ENCODE results near the gene SLC6A20.

Gene SLC6A20

DNA sequence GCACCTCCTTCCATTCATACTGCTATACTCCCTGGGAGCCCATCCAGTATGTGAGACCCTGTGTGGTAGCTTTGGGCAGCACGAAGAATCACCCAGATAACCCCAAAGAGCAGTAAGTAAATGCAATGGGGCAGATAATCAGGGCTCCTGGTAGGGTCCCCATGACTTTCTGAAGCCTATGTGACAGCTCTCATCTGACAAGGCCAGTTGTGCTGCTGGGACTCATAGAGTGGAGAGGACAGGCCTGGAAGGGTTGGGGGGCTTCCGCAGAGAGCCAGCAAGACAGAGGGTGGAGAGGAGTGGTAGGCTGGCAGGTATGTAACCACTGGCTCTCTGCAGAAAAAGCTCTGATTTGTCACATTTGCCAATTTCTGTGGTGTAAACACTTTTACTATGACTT lies 3.2 kb upstream of the SLC6A20 start:
- DNase-seq, result no peak

DNA sequence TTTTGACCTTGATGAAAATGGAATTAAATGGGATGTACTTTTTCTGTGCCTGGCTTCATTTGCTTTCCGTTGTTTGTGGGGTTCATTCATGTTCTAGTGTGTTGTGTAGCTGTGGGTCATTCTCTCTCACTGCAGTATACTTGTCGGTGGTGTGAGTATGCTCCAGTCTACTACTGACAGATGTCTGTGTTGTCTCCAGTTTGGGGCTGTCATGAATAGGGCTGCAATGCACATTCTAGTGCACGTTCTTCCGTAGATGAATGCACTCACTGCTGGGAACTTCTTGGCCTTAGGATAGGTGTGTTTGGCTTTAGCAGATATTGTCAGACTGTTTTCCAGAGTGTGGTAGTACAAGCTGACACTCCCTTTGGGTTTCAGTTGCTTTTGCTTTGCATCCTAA lies 1.7 kb upstream of the SLC6A20 start:
- DNase-seq, result no peak

DNA sequence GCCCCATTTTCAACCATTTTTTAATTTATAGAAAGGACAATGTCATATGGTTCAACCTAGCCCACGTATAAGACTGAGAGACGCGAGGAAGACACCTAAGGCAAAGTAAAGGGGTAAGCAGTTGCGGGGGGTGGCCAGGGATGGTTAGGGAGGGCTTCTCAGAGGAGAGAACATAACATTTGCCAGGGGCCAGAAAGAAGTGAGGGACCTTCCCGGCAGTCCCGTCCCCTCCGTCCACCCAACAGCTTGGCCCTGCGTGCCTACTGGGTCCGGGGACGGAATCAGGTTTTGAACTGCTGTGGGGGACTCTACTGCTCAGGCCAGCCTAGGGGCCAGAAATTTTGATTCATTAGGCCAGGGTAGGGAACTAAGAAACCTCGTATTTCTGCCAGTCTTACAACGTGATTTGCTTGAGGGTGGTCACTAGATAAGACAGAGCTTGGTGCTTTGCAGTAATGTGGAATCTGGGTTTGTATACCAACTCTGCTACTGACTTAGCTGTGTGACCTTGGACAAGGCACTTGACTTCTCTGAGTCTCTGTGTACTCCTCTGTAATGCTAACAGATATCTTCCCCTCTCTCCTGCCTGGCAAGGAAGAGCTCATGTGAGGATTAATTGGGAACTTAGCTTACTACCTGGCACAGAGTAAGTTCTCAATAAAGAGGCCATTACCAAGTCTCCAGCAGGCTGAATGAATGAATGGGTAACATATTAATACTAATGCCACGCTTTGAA lies 734 bp upstream of the SLC6A20 start:
- no peak for DNase-seq

DNA sequence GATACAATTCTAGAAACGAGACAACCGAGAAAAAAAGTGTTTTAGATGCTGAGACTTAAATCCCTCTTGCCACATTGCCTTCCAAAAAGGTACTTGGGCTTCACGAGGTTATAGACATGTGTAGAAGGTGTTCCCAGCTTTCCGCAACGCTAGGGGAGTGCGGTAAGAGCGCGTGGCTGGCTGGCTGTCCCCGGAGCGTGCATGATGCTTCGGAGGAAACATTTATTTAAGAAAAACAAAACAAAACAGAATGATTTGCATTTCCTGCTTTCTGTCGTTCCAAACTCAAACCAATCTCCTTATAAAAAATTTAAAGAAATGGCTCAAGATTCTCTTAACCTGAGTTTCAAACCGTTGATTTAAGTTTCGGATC lies 841 bp downstream of the SLC6A20 start:
- DNase-seq, result no peak

DNA sequence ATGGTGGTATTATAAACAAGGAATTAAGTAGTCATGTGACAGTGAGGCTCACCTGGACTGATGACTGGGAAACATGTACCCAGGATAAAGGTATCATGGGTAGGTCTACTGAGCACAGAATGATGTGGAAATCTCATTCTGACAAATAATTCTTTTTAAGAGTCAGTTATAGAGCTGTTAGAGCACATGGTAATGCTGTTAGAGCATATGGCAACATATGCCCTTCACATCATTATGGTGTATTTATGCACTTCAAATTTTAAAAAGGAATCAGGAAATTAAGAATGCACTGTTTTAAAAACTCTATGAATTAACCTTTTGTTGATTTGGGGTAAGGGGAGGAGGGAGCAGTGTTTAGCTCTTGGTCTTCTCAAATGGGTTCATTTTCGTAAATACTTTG lies 1.7 kb downstream of the SLC6A20 start:
- no peak for DNase-seq

DNA sequence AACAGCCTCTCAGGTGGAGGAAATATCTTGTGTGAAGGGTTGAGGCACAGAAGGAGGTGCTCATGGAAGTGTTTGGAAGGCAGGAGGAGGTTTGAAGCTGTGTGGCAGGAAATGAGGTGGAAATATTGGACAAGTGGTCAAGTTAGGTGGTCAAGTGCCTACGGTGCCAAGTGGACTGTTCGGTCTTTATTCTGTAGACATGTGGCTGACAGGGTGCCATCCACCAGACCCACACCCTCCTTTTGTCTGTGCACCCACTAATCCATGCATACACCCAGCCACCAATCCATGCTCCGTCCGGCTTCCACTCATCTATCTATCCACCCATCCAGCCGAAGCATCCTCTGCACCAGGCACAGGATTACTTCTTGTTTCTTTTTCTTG lies 2.2 kb downstream of the SLC6A20 start:
- DNase-seq, result no peak

DNA sequence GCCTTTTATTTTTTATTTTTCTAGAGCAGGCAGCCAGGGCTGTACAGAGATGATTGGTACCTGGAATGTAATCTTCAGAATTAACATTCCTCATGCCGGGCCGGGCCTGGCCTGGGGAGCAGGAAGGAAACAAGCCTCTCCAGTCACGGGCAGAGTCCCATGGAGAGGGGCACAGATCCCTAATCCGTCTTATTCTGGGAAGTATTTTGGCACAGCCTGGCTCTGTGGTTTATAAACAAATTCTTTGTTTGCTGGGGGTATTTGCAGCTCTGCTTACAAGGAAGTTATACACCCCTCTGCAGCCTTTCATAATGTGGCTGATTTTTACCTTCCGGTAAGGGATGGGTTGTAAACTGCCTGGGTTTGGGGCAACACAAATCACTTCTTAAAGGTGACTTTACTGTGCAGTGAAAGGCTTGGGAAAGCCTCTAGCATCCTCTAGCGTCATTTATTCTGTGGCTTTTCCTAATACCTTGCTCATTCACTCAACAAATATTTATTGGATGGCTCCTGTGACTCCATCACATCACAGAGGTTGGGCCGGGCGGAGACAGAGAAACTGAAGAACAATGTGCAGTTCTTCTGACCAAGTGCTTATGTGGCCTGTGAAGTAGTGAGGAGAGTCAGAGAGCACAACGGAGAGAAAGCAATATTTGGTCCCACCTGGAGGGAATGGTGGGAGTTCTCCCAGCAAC lies 2.7 kb downstream of the SLC6A20 start:
- no peak for DNase-seq

DNA sequence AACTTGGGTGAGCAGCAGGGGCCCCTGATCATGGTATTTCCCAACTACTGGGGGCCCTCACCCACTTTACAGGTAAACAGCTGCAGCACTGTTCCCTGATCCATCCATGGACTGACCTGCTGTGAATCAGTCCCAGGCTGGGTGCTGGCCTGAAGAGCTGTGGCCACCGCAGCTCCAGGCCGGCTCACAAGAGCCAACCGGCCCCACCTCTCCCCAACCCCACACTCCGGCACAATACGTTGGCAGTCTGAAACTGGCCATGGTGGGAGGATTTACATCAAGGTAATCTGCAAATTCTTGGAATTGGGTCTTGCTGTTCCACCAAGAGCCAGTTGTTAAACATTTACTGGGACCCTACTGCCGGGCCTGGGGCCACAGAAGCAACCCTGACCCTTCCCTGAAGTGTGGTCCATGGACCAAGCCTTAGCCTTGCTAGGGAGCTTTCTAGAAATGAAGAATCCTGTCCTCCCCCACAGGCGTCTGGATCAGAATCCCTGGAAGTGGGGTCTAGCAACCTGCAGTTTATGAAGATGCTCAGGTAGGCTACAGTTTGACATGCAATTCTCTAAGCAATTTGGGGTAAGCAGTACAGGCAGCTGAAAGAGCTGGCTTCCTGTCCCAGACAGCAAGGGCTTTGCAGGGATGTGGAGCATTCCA lies 3.7 kb downstream of the SLC6A20 start:
- DNase-seq, result no peak

DNA sequence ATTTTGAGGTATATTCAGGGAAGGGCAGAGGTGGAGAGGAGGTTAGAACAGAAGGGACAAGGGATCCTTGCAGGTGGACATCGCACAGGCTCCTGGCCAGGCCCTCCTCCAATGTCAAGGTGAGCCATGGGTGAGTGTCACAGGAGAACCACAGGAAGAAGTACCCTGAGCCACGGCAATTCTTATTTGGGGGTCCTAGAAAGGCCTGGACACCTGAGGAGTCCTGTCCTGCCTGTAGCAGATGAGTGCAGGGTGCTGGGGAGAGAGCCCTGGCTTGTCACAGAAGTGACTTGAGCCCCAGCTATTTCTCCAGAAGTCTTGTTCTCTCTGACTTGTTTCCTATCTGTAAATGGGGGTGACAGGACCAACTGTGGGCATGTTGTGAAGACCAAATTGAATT lies 4.3 kb downstream of the SLC6A20 start:
- no peak for DNase-seq

DNA sequence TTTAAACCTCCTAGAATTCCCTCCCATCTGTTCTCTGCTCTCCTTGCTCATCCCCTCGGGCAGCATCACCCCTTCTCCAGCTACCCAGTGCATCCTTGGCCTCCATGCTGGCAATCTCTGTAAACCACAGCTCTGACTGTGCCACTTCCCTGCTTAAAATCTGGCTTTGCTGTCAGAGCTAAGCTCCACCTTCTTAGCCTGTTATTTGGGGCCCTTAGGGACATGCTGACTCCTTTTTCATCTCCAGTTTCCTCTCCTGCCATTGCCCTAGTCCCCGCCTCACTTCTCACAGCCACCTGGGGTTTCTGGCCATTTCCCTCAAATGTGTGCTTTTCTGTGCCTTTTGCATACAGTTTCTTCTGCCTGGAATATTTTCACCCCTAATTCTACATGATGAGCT lies 5.7 kb downstream of the SLC6A20 start:
- peak; percentile 21 for DNase-seq

DNA sequence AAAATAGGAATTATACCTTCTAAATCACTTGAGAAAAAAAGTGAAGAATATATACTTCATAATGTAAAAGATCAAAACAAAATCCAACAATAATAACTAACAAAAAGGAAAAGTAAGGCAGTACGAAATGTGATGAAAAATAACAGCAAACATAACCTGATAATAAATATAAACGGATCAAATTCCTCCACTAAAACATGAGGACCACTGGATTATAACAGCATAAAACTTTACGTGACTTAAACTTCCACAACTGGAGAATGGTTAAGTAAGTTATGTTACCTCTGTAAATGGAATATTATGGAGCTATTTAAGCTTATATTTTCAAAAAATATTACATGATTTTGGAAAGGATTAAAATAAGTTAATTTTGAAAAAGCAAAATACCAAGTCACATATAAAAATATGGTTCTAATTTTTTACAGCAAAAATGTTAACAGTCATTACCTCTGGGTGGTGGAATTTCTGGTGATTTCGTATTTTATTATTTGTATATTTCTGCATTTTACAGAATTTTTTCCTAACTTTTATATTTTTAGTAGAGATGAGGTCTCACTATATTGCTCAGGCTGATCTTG lies 7.0 kb downstream of the SLC6A20 start:
- DNase-seq, result no peak

DNA sequence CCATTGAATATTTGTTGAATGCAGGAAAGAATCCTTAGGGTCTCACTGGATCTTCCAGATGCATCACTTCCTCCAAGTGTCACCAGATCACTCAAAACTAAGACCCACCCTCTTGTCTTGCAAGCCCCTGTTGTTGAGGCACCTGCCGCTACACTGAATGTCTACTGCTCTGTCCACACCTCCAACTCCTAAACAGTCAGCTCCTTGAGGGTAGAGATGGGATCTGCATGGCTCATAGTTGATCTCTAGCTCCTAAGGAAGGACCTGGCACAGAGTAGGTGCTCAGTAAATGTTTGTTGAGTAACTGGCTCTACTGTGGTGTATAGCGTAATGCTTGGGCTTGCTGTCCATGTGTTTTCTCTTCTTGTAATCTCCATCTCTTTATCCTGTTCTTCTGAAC lies 8.8 kb downstream of the SLC6A20 start:
- no peak for DNase-seq

DNA sequence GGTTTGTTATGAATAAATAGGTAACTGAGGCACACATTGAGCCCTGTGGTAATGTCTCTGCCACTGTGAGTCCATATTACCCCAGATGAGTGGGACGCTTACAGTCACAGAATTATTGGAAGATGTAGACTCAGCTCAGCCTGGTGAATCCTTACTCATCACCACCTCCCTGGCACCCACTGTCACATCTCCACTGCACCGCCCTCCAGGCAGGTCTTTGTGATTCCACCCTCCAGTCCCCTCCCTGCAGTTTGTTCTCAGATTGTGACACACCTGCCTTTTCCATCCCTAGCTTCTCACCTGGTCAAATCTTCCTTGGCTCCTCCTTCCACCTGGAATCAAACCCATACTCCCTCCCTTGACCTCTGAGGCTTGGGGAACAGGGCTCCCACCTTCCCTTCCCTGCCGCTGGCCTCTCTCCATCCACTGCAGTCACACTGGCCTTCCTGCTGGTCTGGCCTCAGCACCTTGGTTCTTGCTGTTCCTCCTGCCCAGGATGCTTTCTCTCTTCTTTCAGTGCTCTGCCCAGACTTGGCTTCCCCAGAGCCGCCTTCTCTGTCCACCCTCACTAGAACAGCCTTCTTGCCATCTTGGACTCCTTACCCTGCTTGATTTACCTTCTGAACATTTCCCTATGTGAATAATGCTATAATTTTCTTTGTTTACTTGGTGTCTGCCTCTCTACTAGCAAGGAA lies 9.4 kb downstream of the SLC6A20 start:
- no peak for DNase-seq

DNA sequence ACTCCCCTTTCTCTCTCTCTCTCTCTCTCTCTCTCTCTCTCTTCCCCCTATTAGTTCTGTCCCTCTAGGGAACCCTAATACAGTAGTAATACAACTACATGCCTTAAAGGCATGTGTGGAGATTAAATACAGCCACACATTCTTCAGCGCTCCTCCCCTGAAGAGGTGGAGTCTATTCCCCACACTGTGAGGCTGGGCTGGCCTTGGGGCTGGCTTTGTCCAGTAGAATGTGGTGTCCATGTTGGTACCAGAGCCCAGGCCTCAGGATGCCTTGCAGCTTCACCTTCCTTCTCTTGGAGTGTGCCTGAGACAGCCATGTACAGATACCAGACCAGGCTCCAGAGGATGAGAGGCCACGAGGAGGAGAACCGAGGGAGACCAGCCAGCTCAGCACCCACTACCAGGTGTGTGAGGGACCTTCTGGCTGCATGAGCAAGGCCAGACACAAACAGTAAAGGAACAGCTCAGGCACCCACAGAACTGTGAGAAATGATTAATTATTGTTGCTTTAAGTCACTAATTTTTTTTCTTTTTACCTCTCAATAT lies 10.7 kb downstream of the SLC6A20 start:
- DNase-seq, result no peak

DNA sequence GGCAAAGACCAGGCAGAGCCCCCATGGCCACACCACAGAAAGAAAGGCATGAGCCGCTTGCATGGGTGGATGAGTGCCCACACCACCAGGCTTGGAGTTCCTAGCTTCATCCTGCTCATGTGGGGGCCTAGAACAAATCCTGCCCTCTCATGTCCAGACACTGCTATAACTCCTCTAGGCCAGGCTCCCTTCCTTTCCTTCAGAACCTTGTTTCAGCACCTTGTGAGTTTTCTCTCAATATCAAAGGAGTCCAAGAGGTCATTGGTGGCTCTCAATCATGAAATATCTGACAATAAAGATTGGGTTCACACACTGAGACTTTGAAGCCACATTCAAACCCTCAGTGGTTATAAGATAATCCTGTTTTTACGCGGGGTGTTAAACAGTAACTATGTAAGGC lies 12.7 kb downstream of the SLC6A20 start:
- no peak for DNase-seq

DNA sequence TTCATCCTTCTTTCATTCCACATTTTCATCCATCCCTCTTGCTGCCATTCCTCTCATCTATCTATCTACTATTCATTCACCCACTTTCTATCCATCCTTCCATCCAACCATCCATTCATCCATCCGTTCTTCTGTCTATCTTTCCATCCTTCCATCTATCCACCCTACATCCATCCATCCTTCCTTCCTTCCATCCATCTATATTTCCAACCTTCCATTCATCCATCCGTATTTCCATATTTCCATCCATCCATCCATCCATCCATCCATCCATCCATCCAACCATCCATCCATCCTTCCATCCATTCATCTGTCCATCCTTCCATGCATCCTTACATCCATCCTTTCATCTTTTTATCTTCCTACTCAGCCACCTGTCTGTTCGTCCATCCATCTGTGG lies 14.0 kb downstream of the SLC6A20 start:
- no peak for DNase-seq

DNA sequence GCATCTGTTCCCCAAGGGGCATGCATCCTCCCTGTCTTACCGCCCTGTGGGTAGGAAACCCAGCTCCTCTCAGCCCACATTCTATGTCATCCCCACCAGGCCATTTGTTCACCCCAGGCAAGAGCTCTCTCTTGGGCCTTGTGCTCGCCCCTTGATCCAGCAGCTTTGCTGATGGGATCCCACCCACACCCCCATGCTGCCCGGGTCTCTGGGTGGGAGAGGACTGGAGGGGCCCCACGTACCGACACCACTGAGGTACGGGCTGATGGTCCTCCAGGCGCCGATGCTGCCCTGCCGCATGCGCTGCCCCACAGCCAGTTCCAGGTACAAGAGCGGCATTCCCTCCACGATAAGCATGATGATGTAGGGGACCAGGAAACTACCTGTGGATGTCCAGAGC lies 14.5 kb downstream of the SLC6A20 start:
- no peak for DNase-seq

DNA sequence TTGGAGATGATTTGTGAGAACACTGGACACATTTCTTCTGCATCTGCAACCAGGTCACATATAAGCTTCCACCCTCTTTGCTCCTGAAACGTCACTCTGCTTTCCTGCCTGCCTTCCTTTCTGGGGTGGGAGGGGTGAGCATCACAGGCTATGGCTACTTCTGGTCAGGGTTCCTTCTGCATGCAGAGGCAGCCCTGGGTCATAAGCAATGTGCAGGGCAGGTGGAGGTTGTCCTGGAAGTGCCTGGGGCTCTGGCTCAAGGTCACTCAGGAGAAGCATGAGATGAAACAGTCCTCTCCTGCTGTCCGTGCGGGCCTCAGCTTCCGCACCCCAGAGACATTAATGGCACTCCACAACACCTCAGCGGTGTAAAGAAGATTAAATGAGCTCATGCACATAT lies 15.1 kb downstream of the SLC6A20 start:
- DNase-seq, result no peak

DNA sequence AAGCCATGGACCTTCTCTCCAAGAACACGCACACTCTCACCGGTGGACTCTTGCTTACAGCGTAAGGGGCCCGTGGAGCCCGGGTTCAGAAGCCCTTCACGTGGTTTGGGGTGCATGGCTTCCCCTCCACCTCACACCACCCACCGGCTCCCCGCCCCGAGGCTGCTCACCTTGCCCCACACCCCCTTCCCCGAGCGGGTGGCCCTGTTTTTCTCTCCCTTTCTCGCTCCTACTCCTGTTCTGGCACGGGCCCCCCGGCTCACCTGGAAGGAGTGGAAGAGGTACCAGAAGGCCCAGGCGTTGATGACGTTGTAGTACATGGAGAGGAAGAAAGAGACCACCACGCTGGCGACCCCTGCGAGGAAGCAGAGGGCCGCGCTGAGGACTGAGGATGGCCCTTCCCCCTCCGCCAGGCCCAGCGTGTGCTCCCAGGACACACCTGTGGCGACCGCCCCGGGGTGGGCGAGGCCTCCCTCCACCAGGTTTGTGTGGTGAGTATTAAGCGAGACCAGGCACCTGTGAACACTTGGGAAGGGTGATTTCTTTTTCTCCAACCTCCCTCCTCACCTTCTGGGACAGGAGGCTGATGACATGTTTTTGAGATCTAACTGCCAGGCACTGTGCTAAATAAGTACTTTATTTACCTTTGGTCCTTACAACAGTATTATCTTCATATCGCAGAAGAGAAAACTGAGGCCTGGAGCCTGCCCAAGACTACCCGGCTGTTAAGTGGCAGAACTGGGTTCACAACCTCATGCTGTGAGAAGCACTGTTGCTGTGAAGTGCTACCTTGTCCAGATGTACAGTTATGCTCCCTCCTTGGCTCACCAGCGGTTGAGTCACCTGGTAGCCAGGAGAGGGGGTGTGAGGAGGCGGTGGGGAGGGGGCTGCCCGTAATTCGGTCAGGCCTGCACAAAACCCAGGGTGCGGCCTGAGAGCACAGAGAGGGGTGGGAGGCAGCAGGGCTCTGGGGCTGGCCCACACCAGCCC lies 16.3 kb downstream of the SLC6A20 start:
- no peak for DNase-seq

DNA sequence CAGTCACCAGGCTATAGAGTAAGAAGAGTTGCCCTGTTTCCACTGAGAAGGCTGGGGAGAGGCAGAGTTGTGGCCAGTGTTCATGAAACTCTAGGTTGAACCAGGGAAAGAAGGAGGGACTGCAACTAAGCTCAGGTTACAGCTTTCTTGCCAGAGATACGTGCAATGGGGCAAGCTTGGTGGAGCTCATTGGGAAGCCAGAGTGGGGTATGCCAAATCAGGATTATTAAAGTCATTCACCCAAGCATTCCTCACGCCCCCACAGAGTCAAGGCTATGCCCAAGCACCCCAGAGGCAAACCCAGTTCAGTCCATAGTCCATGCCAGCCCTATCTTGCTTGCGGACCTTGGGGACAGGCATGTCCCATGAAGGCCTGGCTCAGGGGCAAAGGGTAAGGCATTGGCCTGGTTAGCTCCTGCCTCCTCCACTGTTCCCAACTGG lies 17.6 kb downstream of the SLC6A20 start:
- no peak for DNase-seq

DNA sequence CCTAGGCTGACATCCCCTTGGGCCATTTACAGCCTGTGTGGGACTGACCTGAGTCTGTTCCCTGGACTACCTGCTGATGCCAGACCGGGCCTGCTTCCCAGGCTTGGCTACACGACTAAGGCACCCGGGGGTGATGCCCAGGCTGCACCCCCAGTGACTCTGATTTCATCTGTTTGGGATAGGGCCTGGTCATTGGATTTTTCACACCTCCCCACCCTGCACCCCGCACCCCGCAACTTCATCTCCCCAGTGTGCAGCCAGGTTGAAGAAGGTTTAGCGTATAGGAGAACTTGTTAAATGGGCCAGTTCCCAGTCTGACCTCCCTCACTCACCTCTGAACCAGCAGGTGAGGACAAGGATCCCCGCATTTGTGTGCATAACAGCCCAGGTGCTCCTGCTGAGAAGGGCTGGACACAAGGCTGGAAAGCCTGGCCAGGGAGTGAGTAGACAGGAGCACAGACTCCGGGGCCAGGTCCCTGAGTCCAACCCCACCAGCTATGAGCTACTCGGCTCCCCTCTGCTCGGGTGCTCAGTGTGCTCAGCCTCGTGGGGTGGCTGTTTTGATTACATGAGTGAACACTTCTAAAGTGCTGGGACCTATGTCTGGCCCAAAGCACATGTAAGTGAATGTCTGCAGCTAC lies 18.5 kb downstream of the SLC6A20 start:
- no peak for DNase-seq

All from NCI-H2171 (cell line).